HFF-Myc (cell line): ENCODE results near the gene PLEKHG4B.

Source experiments
- DNase-seq: peaks from one replicate; pipeline ENCODE4 v3.0.0-alpha.2; 2011; ENCODE audit warnings: low read depth; ENCODE audit errors: extremely low read depth
- H3K4me3 ChIP-seq: replicated peaks from 2 replicates; pipeline ENCODE4 v1.5.1; 2011; ENCODE audit warnings: low read depth, mild to moderate bottlenecking, control low read depth, low read length
- CTCF ChIP-seq: IDR thresholded peaks from 2 replicates; pipeline ENCODE4 v1.5.1; 2012; ENCODE audit warnings: mild to moderate bottlenecking, low read depth, low read length, control low read depth; ENCODE audit errors: missing control alignments

PLEKHG4B gene

GRCh38 chr5:188488-189481 lies 96.8 kb downstream of the PLEKHG4B start:
- no peak overlapping the region for H3K4me3 ChIP-seq
- peak; percentile 90 for TF ChIP-seq CTCF
- DNase-seq: peak; percentile 79

- H3K4me3 ChIP-seq: no peak overlapping the region
- TF ChIP-seq CTCF: no peak
- DNase-seq: no peak
These were observed 97.5 kb downstream of the PLEKHG4B start for GRCh38 chr5:189486-189885.

GRCh38 chr5:189976-190365 lies 98.0 kb downstream of the PLEKHG4B start:
- TF ChIP-seq CTCF: no peak
- DNase-seq: no peak
- H3K4me3 ChIP-seq: no peak overlapping the region

- DNase-seq: no peak
- H3K4me3 ChIP-seq: no peak overlapping the region
- no peak for TF ChIP-seq CTCF
These were observed 98.5 kb downstream of the PLEKHG4B start for GRCh38 chr5:190366-191035.

- H3K4me3 ChIP-seq: no peak within 1 kb of the TSS
- no peak for DNase-seq
- no peak for TF ChIP-seq CTCF
These were observed 99.3 kb downstream of the PLEKHG4B start, which contains the start of gene LRRC14B for GRCh38 chr5:191036-191948. Gene LRRC14B (plus strand): TSS chr5:191495. CDS start chr5:191539, 44 bp downstream.
